ENCODE measurements around the gene KIAA0040.
A peak's percentile ranks its signal among the peaks of the same experiment; 100 is the strongest.

KIAA0040 gene

DNA sequence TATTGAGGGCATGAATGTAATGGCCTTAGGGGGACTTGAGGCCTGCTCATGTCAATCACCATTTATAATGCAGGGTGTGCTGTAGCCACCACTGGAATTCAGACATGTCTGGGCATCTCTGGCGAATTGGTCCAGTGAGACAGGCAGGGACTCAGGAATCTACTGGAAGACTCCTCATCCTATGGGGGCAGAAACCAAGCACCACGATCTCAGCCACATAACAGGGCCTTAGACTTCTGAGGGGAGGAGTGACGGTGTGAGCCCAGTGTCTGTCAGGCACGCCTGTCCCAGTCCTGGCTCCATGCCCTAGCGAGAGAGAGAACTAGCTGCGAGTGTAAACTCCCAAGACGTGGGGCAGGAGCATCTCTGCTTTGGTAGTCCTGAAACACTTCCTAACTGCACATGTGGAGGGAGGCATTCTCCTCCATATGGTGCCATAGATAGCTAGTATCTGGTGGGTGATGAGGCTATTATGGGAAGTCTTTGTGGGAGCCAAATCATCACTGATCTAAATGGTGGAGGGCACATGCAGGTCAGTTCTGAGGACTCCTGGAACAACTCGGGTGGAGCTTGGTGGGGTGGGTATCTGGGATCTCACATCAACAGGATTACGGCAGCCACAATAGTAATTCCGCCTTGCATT, 29.8 kb upstream of the KIAA0040 start:
- intact Hi-C loops (cut with DNase I; ENCODE audit: low total_unique reads), result loop anchor here (10.0 kb wide), 1 partner anchor 68 kb away; no protein-coding TSS in a partner anchor

GRCh38 chr1:175221557-175222175, 29.1 kb upstream of the KIAA0040 start:
- no peaks in the 10 kb centered on the region for H3K27me3 ChIP-seq
- intact Hi-C loops (cut with DNase I; ENCODE audit: low total_unique reads), result loop anchor here (2.0 to 10.0 kb wide), 2 partner anchors 23 to 67 kb away; no protein-coding TSS in a partner anchor
- H3K27ac ChIP-seq, result no peak overlapping the region
- no peaks in the 10 kb centered on the region for H3K36me3 ChIP-seq
- peak in 1 of 2 experiments; percentile 8 for TF ChIP-seq CTCF (IDR thresholded peaks at IDR 0.05)
- peaks cover 0 to 9% (median 0%) of the 10 kb centered on the region in 4 donors for H3K4me1 ChIP-seq
- peak in 1 of 2 donors; percentile 34 for DNase-seq
- no peaks in the 10 kb centered on the region for H3K9me3 ChIP-seq
- no peak overlapping the region for H3K4me3 ChIP-seq

More for the DNA sequence above, 29.8 kb upstream of the KIAA0040 start:
- no peak for TF ChIP-seq CTCF (IDR thresholded peaks at IDR 0.05)
- H3K4me1 ChIP-seq, result peaks cover 0 to 9% (median 0%) of the 10 kb centered on the region in 4 donors
- no peaks in the 10 kb centered on the region for H3K9me3 ChIP-seq
- no peak overlapping the region for H3K27ac ChIP-seq
- no peaks in the 10 kb centered on the region for H3K27me3 ChIP-seq
- H3K4me3 ChIP-seq, result no peak overlapping the region
- H3K36me3 ChIP-seq, result no peaks in the 10 kb centered on the region
- no peak for DNase-seq

- H3K4me3 ChIP-seq, result no peak overlapping the region
- TF ChIP-seq CTCF (IDR thresholded peaks at IDR 0.05), result no peak
- DNase-seq, result no peak
Observed at GRCh38 chr1:175220853-175221556, 28.4 kb upstream of the KIAA0040 start.

DNA sequence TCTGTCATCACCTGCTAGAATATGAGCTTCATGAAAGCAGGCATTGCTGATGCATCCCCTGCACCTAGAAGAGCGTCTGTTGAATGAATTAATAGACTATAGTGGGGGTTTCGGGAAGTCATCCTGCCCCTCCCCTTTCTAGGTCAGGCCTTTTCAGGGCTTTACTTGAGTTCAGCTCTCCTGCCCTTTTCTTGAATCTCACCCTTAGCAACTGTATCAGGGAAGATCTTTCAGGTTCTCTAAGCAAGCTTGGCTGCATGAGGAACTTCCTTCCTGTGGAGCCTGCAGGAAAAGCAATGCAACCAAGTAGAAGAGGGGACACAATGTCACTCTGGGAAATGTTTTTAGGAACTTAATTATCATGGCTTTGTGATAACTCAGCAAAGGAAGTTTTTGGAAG, 27.2 kb upstream of the KIAA0040 start:
- Histone ChIP-seq H3K27ac (no peak overlapping the region), H3K9me3 (no peaks in the 10 kb centered on the region)
- intact Hi-C loops (cut with DNase I; ENCODE audit: low total_unique reads), result loop anchor here (2.0 to 10.0 kb wide), 2 partner anchors 25 to 65 kb away; no protein-coding TSS in a partner anchor

More at GRCh38 chr1:175220853-175221556, 28.4 kb upstream of the KIAA0040 start:
- Histone ChIP-seq H3K9me3 (no peaks in the 10 kb centered on the region), H3K4me1 (peaks cover 0 to 9% (median 0%) of the 10 kb centered on the region in 4 donors), H3K36me3 (no peaks in the 10 kb centered on the region), H3K27me3 (no peaks in the 10 kb centered on the region), H3K27ac (no peak overlapping the region)
- intact Hi-C loops (cut with DNase I; ENCODE audit: low total_unique reads), result loop anchor here (2.0 to 10.0 kb wide), 2 partner anchors 24 to 66 kb away; no protein-coding TSS in a partner anchor

More for the DNA sequence above, 27.2 kb upstream of the KIAA0040 start:
- peaks cover 0 to 9% (median 0%) of the 10 kb centered on the region in 4 donors for H3K4me1 ChIP-seq
- no peaks in the 10 kb centered on the region for H3K27me3 ChIP-seq
- H3K36me3 ChIP-seq, result no peaks in the 10 kb centered on the region
- TF ChIP-seq CTCF (IDR thresholded peaks at IDR 0.05), result no peak
- no peak for DNase-seq
- no peak overlapping the region for H3K4me3 ChIP-seq

All from tibial artery (tissue), 4 donors.